Measurements from ENCODE around the gene TUBAL3. TPM values are rescaled to one million over a fixed set of nuclear protein-coding genes. Genes with fewer than 3 reads are reported as not detected.
"Not testable (repeated sequence)": the region's sequence is repeated elsewhere in the genome, so short reads cannot be mapped to it uniquely, and the experiment has no call there.

The TUBAL3 gene
- total RNA-seq, 1 donor from 2014 or later, result 0.11 TPM

DNA sequence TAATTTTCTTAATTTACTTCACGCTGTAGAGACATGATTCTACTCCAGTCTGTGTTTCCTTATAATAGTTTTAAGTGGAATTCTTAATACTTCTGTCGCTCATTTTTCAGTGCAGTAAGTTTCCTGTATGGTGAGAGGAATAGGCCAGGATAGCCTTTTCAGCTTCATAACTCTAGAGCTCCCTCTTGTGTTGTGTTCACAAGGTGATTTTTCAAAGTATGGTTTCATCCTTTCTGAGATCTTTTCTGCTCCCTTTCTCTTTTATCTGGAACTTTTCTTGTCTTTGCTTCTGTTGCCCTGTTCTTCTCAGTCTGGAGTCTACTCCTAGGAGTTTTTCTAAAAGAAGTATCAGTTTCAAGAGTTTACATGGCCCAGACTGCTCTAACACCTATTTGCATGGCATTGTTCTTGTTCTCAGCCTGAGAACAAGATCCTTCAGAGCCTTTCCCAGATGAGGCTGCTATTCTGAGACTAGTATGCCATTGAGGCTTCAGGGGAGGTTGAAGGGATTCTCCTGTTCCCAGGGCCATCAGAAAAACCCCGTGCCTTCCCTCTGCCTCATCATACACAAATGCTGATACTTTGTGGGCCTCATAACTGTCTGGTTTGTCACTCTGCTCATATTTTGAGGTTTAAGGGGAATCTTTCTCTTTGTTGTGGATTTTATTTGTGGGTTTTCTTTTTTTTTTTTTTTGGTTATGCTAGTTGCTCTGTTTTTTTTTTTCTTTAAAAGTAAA is 29.6 kb upstream of the TUBAL3 start:
- ATAC-seq (ENCODE audit: poor library complexity) (peak; percentile 68), DNase-seq (no peak)
- intact Hi-C loops (cut with DNase I), result no loop called here

DNA sequence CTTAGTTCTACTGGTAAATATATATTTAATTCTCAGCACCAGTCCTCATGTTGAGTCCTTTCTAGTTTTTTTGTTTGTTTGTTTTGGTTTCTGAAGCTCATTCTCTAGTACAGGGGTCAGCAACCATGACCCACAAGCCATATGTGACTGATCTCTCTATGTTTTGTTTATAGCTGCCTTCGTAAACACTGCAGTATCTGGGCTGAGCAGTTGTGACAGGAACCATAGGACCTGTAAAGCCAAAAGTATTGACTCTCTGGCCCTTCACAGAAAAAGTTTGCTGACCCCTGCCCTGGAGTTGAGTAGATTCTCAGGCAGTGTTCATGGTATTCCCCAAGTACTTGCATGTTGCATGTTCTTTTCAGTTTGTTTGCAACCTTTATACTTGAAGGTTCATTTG is 28.6 kb upstream of the TUBAL3 start:
- ATAC-seq (ENCODE audit: poor library complexity), result no peak
- intact Hi-C loops (cut with DNase I), result no loop called here
- no peak for DNase-seq

DNA sequence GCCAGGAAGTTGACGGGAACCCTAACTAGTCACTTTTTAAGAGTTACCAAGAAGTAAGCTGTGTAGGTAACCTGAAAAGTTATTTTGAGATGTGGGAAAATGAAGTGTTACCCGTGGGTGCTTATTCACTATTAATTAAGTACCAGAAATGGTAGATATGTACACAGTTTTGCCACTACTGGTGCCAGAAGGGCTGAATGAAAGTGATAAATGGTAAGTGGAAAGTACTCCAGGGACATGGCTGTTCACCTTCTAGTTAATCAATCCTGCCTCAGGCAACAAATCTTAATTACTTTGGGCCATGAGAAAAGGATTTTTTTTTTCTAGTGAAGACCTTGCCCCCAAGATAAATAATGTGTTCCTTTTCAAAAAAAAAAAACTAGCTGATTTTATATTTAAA is 23.5 kb upstream of the TUBAL3 start:
- ATAC-seq (ENCODE audit: poor library complexity) (no peak), DNase-seq (no peak)
- intact Hi-C loops (cut with DNase I), result no loop called here

DNA sequence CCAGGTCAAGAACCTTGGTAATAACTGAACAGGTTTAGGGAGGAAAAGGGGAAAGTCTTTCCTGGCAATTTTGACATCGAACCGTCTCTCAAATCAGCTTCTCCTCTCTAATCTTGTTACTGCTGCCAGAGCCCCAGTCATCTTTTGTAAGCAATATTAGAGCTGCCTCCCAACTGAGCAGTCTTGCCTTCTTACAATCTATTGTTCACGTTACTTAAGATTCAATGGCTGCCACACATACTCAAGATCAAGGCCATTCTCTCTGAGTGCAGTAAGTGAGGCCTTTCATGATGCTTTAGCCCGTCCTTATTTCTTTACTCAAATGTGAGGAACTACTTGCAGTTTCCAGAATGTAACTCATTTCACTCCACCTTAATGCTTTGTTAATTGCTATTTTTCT is 20.1 kb upstream of the TUBAL3 start:
- intact Hi-C loops (cut with DNase I), result no loop called here
- no peak for ATAC-seq (ENCODE audit: poor library complexity)
- DNase-seq, result no peak

DNA sequence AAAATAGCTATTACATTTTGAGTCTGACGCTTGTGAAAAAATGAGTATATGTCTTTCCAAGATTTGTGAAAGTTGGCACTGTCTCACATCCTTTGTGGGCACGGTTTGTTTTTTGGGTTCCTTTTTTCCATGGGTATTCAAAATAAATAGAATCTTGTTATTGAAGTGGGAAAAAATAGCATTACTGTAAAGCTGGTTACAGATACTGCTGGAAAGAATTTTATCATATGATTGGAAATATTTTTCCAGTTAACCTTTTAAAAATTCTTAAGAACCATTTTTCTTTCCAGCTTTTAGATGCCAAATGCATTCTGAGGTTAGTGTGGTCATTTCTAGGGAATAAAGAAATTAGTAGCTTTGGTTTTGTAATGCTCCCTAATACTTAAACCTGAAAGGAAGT is 19.1 kb upstream of the TUBAL3 start:
- intact Hi-C loops (cut with DNase I), result no loop called here

DNA sequence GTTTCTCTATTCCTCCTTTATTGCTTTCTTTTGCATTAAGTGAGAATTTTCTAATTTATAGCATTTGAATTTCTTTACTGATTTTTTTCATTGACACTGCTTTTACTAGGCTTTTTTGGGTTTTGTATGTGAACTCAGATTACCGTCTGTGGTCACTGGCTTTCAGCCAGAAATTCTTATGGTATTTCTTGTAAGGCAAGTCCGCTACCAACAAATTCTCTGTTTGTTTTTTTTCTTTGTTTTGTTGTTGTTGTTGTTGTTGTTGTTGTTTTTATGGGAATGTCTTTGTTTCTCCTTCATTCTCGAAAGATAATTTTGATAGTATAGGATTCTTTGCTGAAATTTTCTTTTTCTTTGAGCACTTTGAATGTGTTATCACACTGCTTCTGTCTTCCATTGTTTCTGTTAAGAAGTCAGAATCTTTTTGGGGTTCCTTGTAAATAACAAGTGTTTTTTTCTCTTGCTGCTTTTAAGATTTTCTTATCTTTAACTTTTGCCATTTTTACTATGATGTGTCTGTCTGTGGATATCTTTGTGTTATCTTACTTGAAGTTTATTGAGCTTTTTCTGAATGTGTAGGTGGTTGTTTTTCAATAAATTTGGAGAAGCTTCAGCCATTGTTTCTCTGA is 15.0 kb upstream of the TUBAL3 start:
- ATAC-seq (ENCODE audit: poor library complexity) (no peak), DNase-seq (no peak)
- intact Hi-C loops (cut with DNase I), result no loop called here

More for the DNA sequence above, 19.1 kb upstream of the TUBAL3 start:
- no peak for DNase-seq
- no peak for ATAC-seq (ENCODE audit: poor library complexity)

DNA sequence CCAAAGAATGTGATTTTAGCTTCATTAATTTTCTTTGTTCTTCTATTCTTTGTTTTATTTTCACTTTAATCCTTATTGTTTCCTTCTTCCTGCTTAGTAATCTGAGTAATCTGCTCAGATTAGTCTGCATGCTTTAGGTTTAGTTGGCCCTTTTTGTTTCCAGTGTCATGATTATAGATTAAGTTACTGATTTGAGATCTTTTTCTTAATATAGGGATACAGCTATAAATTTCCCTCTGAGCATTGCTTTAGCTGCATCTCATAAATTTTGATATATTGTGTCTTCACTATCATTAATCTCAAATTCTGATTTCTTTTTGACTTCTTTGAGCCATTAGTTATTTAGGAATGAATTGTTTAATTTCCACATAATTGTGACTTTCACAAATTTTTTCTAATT is 14.0 kb upstream of the TUBAL3 start:
- ATAC-seq (ENCODE audit: poor library complexity), result no peak
- no peak for DNase-seq
- intact Hi-C loops (cut with DNase I), result no loop called here

DNA sequence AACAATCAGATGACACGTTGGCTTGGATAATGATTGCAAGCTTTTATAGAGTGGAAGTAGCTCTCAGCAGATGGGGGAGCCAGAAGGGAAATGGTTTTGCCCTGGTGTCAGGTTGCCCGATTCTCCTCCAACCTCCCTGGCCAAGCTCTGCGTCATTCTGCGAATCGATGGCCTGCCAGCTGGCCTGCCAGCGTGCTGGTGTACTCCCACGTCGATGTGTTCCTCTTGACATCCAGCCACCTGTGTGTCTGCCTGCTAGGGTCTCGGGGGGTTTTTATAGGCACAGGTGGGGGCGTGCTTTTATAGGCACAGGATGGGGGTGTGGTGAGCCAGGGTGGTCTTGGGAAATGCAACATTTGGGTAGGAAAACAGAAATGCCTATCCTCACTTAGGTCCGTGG is 12.4 kb upstream of the TUBAL3 start:
- ATAC-seq (ENCODE audit: poor library complexity) (no peak), DNase-seq (no peak)
- intact Hi-C loops (cut with DNase I), result no loop called here

DNA sequence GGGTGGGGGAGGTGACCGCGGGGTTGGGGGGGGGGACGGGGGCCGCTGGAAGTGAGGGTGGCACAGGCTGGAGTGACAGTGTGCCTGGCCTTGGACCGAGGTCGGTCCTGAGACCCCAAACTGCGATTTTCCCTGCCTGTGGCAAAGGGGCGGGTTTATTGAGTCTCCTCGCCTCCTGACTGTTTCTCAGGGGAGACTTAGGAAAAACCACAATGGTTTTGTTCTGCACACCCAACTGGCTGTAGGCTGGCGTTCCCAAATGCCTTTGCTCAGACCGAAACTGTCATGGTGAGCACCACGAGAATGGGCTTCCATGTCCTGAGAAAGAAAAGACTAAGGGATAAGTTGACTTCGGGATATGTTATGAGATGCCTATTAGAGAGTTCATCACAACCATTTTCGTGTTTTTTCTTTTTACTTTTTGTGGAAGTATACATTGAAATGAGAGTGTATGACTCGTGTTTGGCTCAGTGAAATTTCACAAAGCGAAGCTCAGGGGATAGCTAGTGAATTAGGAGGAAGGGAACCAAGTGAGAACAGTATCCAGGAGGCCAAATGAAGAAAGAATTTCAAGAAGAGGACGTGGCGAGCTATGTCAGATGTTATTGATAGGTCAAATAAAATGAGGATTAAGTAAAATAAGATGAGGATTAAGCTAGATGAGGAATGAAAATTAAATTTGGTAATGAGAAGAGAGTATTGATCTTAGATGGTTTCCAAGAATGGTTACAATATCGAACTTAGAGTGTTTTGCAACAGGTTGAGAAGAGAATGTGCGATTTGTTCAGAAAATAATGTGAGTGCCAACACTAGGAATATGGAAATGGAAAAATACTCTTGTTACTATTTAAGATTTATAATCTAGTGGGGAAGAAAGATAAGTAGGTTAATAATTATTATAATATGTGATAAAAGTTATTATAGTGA is 8.6 kb upstream of the TUBAL3 start:
- ATAC-seq (ENCODE audit: poor library complexity), result peak; percentile 21
- intact Hi-C loops (cut with DNase I), result no loop called here

DNA sequence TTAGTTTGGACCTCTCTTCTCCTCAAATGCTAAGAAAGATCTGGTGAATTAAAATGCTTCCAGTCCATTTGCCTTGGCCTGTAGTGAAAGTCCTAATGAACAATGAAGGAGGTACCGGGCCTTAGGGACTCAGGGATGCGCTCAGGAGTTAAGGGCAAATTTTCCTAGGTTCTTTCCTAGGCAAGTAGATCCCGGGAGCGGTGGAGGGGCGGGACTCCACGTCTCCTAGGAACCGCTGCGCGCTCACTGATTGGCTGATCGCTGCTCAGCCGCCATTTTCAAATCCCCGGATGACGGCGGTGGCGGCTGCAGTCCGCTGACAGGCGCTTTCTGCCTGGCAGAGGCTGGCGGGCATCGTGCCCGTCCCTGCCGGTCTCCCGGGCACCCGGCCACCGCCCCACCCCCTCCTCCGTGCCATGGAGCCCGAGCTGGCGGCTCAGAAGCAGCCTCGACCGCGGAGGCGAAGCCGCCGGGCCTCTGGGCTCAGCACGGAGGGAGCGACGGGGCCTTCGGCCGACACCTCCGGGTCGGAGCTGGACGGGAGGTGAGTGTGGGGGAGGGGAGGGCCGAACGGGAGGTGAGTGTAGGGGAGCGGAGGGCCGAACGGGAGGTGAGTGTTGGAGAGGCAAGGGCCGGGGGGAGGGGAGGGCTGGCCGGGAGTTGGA is 7.8 kb upstream of the TUBAL3 start, which contains the start of gene NET1:
Gene NET1 (plus strand): TSS at position 281 of the 665 bp plus-strand sequence. CDS start 136 bp downstream, at position 417.
- intact Hi-C loops (cut with DNase I), result no loop called here
- DNase-seq (peak; percentile 92), ATAC-seq (ENCODE audit: poor library complexity) (peak; percentile 98)

More for the DNA sequence above, 8.6 kb upstream of the TUBAL3 start:
- no peak for DNase-seq

DNA sequence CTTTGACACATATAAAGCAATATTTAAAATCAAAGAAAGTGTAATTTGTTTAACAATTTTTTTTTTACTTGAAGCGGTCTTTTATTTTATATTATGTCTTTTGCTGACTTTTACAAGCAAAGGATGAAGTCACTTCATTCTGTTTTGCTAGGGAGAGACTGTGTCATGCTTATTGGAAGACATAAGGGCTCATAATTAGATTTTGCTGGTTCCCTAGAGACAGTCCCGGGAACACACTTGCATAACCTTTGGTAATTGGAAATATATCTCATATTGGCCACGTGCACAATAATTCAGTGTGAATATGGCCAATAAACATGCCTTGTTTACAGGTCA is 7.3 kb upstream of the TUBAL3 start:
- intact Hi-C loops (cut with DNase I), result no loop called here
- DNase-seq, result no peak
- peak; percentile 5 for ATAC-seq (ENCODE audit: poor library complexity)

DNA sequence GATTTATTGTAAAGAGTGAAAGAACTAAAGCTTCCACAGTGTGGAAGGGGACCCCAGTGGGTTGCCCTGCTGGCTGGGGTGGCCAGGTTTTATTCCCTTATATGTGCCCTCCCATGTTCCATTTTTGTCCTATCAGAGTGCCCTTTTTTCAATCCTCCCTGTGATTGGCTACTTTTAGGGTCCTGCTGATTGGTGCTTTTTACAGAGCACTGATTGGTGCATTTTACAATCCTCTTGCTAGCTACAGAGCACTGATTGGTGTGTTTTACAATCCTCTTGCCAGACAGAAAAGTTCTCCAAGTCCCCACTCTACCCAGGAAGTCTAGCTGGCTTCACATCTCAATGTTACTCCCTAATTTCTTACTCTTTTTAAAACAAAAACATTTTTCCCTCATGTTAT is 6.2 kb upstream of the TUBAL3 start:
- ATAC-seq (ENCODE audit: poor library complexity); DNase-seq; intact Hi-C loops (cut with DNase I): not testable (repeated sequence)

DNA sequence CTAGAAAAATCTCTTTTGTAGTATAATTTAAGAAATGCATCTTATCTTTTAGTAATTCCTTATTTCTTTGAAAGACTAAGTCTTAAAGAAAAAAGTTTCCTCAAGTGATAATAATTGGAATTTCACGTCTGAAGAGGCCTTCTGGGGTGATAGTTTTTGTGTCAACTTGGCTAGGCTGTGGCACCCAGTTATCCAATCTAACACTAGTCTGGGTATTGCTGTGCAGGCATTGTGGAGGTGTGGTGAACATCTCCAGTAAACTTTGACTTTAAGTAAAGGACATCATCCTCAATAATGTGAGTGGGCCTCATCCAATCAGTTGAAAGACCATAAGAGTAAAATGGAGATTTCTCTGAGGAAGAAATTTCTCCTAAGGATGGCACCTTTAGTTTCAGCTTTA is 2.3 kb upstream of the TUBAL3 start:
- ATAC-seq (ENCODE audit: poor library complexity) (no peak), DNase-seq (no peak)
- intact Hi-C loops (cut with DNase I), result no loop called here

DNA sequence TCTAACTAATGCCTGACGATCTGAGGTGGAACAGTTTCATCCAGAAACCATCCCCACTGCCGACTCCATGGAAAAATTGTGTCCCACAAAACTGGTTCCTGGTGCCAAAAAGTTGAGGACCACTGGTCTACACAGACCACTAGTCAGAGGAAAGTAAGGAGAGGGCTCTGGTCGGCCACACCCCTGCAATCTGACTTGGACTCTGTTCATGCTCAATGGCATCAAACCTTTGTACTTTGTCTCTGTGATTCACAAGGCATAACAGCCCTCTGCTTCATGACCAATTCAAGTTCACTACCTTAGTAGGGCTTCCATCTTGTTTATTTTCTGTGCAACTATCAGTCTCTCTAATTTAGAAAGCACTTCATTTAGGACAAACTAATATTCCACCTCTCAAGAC is 1.8 kb downstream of the TUBAL3 start:
- ATAC-seq (ENCODE audit: poor library complexity), result no peak
- DNase-seq, result no peak
- intact Hi-C loops (cut with DNase I), result no loop called here

DNA sequence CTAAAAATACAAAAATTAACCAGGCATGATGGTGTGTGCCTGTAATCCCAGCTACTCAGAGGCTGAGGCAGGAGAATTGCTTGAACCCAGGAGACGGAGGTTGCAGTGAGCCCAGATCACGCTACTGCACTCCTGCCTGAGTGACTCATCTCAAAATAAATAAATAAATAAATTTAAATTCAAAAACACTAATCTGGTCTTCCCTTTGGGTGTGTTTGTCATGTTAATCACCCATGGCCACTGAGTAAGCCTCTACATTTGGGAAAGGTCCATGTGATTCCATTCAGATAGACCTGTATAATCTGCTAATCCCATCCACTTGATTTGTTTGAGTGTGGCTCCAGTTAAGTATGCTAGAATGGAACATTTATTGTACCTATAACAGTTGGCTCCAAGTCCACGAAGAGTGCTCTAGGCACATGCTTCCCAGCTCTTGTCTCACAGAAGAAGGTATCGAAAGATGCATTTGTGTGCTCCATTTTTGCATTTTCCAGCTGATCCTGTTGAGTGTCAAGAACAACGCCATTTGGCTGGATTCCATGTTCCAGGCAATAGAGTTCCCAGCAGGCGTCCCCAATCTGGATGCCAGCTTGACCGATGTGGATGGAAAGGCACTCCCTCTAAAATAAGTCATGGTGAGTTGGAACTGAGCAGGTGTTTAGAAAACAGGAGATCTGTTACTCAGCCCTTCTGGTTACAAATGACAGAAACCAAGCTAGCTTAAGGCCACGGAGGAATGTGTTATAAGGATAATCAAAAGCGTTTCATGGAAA is 4.0 kb downstream of the TUBAL3 start:
- intact Hi-C loops (cut with DNase I), result no loop called here
- DNase-seq (no peak), ATAC-seq (ENCODE audit: poor library complexity) (no peak)

DNA sequence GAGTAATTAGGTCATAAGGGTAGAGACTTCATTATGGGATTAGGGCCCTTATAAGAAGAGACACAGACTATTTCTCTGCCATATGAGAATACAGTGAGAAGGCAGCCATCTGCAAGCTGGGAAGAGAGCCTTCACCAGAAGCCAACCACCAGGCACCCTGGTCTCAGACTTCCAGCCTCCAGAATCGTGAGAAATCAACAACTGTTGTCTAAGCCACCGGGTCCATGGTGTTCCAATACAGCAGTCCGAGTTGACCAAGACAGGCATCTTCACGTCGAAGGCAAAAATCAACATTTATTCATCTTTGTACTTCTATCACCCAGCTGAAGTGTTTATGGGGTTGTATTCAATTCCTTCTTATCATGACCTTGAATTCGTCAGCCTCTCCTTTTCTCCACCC is 5.3 kb downstream of the TUBAL3 start:
- DNase-seq (no peak), ATAC-seq (ENCODE audit: poor library complexity) (no peak)
- intact Hi-C loops (cut with DNase I), result no loop called here

DNA sequence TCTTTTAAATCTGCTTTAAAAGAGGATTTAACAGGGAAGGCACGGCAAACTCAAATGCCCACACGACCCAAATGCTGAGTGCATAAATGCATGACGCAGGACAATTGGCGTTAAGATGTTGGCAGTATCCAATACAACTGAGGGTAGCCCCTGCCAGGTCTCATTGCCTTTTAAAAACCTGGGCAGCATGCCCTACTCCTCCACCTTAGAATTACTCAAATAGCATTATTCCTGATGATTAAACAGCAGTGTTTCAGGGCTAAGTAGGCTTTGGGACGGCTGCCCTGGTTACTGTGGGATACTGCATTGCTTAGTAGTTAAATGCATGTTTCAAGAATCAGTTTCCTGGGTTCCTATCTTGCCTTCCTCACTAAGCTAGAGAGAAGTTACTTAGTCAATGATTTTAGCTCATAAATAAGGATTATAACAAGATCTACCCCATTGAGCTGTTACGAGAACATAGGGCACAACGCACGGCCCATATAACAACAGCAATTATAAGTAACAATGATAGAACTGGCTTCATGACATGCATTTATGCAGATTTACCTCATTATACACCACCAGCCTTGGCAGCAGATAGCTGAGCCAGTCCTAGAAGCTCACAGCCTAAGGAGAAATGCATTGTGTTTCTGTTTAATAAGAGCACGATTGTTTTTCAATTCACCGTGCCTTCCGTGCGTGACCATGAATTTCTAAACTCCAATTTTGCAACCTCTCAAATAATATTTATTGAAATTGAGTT is 7.9 kb downstream of the TUBAL3 start:
- intact Hi-C loops (cut with DNase I), result no loop called here
- DNase-seq, result no peak

DNA sequence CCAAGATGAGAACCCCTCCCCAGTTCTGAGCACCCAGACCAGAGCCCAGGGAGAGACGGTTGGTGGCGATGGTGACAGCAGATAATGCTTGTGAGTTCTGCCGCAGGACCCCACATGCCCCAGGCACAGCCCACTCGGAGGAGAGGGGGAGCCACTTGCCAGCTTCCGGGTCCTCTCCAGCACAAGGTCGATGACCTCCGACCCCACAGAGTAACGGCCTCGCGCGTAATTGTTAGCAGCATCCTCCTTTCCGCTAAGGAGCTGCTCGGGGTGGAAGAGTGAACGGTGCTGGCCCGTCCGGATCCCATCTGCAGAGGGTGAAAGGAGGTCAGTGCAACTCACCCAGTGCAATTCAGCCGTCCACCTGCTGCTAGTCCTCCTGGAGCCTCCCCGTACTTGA is 9.5 kb downstream of the TUBAL3 start:
- intact Hi-C loops (cut with DNase I), result no loop called here
- DNase-seq, result no peak
- ATAC-seq (ENCODE audit: poor library complexity), result no peak

More for the DNA sequence above, 7.9 kb downstream of the TUBAL3 start:
- no peak for ATAC-seq (ENCODE audit: poor library complexity)
